OCI-LY7 (cell line): ENCODE data around the gene HEPACAM2.

Source experiments
- EZH2phosphoT487 ChIP-seq: fragments of 200-600 bp; sonication (generic); IDR thresholded peaks from 2 replicates; pipeline ENCODE4 v1.6.1; 2018; ENCODE audit warnings: low read depth, borderline replicate concordance, mild to moderate bottlenecking, mixed run types, antibody characterized with exemption, low read length, moderate library complexity, mixed read lengths
- TF ChIP-seq, protein P1 (sequence below): fragments of 200-600 bp; sonication (generic); conservative IDR thresholded peaks from 2 replicates; pipeline ENCODE4 v1.5.1; 2014; ENCODE audit warnings: mild to moderate bottlenecking, antibody characterized with exemption, low read length, moderate library complexity, mixed read lengths

DNA sequence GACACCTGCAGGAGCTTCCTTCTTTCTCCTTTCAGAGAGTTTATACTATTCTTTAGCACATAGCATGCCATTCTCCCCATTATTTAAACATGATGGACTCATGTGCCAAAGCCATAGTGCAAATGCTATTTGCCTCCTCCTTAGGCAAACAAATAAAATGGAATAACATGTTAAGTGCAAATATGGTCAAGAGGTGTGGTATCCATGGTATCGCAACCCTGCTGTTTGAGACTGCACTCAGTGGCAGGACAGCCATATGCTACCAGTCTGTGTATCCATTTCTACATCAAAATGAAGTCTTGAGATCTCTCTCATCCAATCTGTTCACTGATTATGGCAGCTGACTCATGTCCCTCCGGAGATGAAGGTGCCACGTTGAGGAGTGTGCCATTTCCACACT, 22.8 kb downstream of the HEPACAM2 start:
- TF ChIP-seq, protein P1, sequence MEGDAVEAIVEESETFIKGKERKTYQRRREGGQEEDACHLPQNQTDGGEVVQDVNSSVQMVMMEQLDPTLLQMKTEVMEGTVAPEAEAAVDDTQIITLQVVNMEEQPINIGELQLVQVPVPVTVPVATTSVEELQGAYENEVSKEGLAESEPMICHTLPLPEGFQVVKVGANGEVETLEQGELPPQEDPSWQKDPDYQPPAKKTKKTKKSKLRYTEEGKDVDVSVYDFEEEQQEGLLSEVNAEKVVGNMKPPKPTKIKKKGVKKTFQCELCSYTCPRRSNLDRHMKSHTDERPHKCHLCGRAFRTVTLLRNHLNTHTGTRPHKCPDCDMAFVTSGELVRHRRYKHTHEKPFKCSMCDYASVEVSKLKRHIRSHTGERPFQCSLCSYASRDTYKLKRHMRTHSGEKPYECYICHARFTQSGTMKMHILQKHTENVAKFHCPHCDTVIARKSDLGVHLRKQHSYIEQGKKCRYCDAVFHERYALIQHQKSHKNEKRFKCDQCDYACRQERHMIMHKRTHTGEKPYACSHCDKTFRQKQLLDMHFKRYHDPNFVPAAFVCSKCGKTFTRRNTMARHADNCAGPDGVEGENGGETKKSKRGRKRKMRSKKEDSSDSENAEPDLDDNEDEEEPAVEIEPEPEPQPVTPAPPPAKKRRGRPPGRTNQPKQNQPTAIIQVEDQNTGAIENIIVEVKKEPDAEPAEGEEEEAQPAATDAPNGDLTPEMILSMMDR, result no peak
- no peak for TF ChIP-seq EZH2phosphoT487
